DND-41 (cell line): ENCODE results near the gene MEGF11.

Experiments
- ATAC-seq: fragments of 200-7000 bp; cut with Tn5 transposase; 3 replicates; pipeline ENCODE4 v1.9.1; 2021; ENCODE audit warnings: low read depth; ENCODE audit not compliant: insufficient read depth
- DNase-seq: peaks from one replicate; pipeline ENCODE4 v3.0.0-alpha.2; 2020
- H2AFZ ChIP-seq: 2 replicates; pipeline ENCODE4 v1.6.0; 2012; ENCODE audit warnings: low read depth, low read length
- H3K27ac ChIP-seq: 2 replicates; pipeline ENCODE4 v1.5.1; 2012; ENCODE audit warnings: low read length, inconsistent platforms
- H3K27me3 ChIP-seq: fragments of 200-600 bp; sonication (generic); 2 replicates; pipeline ENCODE4 v1.6.0; 2012; ENCODE audit warnings: low read length, mild to moderate bottlenecking, inconsistent platforms; ENCODE audit not compliant: insufficient read depth, poor library complexity
- H3K36me3 ChIP-seq: 2 replicates; pipeline ENCODE4 v1.5.1; 2012; ENCODE audit warnings: low read length, inconsistent platforms; ENCODE audit not compliant: insufficient read depth
- H3K4me1 ChIP-seq: 2 replicates; pipeline ENCODE4 v1.5.1; 2012; ENCODE audit warnings: mild to moderate bottlenecking, low read length; ENCODE audit not compliant: insufficient read depth
- H3K4me2 ChIP-seq: 2 replicates; pipeline ENCODE4 v1.6.0; 2012; ENCODE audit warnings: mild to moderate bottlenecking, moderate library complexity, low read length, inconsistent platforms; ENCODE audit not compliant: insufficient read depth
- H3K4me3 ChIP-seq, 2 experiments: fragments of 200-600 bp in 1 of 2; shearing (Covaris generic) in 1 of 2; 2 replicates each; pipeline ENCODE4 v1.5.1; 2012 to 2016; ENCODE audit warnings: inconsistent platforms in 2 of 2, low read length in 2 of 2, mild to moderate bottlenecking in 2 of 2, low read depth in 1 of 2, moderate library complexity in 1 of 2
- H3K79me2 ChIP-seq: 2 replicates; pipeline ENCODE4 v1.6.0; 2012; ENCODE audit warnings: low read length, inconsistent platforms; ENCODE audit not compliant: insufficient read depth
- H3K9ac ChIP-seq: 2 replicates; pipeline ENCODE4 v1.6.0; 2012; ENCODE audit warnings: low read depth, mild to moderate bottlenecking, inconsistent platforms, low read length, moderate library complexity
- H3K9me3 ChIP-seq: 2 replicates; pipeline ENCODE4 v1.5.1; 2012; ENCODE audit warnings: low read length, moderate library complexity, mild to moderate bottlenecking, inconsistent platforms; ENCODE audit not compliant: insufficient read depth, severe bottlenecking
- H4K20me1 ChIP-seq: 2 replicates; pipeline ENCODE4 v1.6.0; 2012; ENCODE audit warnings: low read length; ENCODE audit not compliant: insufficient read depth
- CTCF ChIP-seq: IDR thresholded peaks from 2 replicates; pipeline ENCODE4 v1.5.1; 2012; ENCODE audit warnings: borderline replicate concordance, low read length, moderate library complexity, mild to moderate bottlenecking; ENCODE audit not compliant: poor library complexity, severe bottlenecking; ENCODE audit errors: extremely low read depth
- EZH2 ChIP-seq: IDR thresholded peaks from 3 replicates; pipeline ENCODE4 v1.6.1; 2012; ENCODE audit warnings: borderline replicate concordance, low read depth, mild to moderate bottlenecking, moderate library complexity, low read length, inconsistent platforms; ENCODE audit not compliant: severe bottlenecking

Gene MEGF11

DNA sequence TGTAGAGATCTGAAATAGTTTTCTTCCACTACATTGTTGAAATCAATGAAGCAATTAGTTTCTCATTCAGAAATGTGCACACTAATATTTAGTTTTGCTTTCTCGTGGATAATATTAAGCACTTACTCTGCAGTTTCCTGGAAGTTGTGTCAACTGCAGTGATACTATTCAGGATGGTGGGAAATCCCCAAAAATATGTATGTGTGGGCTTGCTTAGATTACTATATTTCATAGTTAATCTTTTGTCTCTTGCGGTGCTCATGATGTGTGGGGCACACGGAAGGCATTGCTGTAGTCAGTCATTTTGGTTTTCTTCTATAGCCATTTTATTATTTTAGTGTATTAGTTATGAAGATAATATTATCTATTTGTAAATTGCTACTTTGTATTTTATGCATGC lies 364.6 kb downstream of the MEGF11 start:
- Histone ChIP-seq H3K4me1 (no peaks in the 10 kb centered on the region), H2AFZ (no peak overlapping the region), H3K36me3 (peaks cover 72% of the 10 kb centered on the region), H3K79me2 (peaks cover 16% of the 10 kb centered on the region; the same call in 1 of the 2 replicates), H3K27me3 (no peaks in the 10 kb centered on the region), H3K9me3 (no peaks in the 10 kb centered on the region), H3K4me3 (no peak overlapping the region), H3K4me2 (no peak overlapping the region), H3K27ac (no peak overlapping the region), H4K20me1 (no peaks in the 10 kb centered on the region; the same call in 1 of the 2 replicates), H3K9ac (no peak overlapping the region)
- ATAC-seq (no peak), DNase-seq (no peak)
- TF ChIP-seq CTCF (no peak), EZH2 (no peak)

- Histone ChIP-seq H4K20me1 (no peaks in the 10 kb centered on the region; the same call in 1 of the 2 replicates), H3K79me2 (peaks cover 22% of the 10 kb centered on the region), H3K27me3 (no peaks in the 10 kb centered on the region), H2AFZ (no peak overlapping the region), H3K4me1 (no peaks in the 10 kb centered on the region), H3K4me2 (no peak overlapping the region), H3K4me3 (no peak overlapping the region), H3K9me3 (no peaks in the 10 kb centered on the region), H3K9ac (no peak overlapping the region), H3K36me3 (peaks cover 77% of the 10 kb centered on the region), H3K27ac (no peak overlapping the region)
- DNase-seq (no peak), ATAC-seq (peak; percentile 59; the same call in 2 of the 3 replicates)
- TF ChIP-seq EZH2 = no peak
- TF ChIP-seq CTCF = no peak
These were observed 366.0 kb downstream of the MEGF11 start for GRCh38 chr15:65887565-65887964.

- H4K20me1 ChIP-seq = no peaks in the 10 kb centered on the region; the same call in 1 of the 2 replicates
These were observed 367.8 kb downstream of the MEGF11 start for GRCh38 chr15:65885668-65886218.

More at GRCh38 chr15:65885668-65886218, 367.8 kb downstream of the MEGF11 start:
- H3K9ac ChIP-seq = no peak overlapping the region
- no peaks in the 10 kb centered on the region for H3K27me3 ChIP-seq
- peaks cover 81% of the 10 kb centered on the region for H3K36me3 ChIP-seq
- peaks cover 20% of the 10 kb centered on the region for H3K79me2 ChIP-seq
- ATAC-seq (no peak), DNase-seq (no peak)
- no peak overlapping the region for H3K4me3 ChIP-seq
- H2AFZ ChIP-seq = no peak overlapping the region
- H3K27ac ChIP-seq = no peak overlapping the region
- TF ChIP-seq CTCF (no peak), EZH2 (no peak)
- H3K4me1 ChIP-seq = peaks cover 17% of the 10 kb centered on the region; the same call in 1 of the 2 replicates
- no peak overlapping the region for H3K4me2 ChIP-seq
- H3K9me3 ChIP-seq = no peaks in the 10 kb centered on the region
